ENCODE measurements around the gene TRIM23. TPM values are rescaled to one million over a fixed set of nuclear protein-coding genes. Genes with fewer than 3 reads are reported as not detected.
"Not testable (repeated sequence)": the region's sequence is repeated elsewhere in the genome, so short reads cannot be mapped to it uniquely, and the experiment has no call there.

Gene TRIM23
- total RNA-seq, 2 donors from 2014 or later: 9.6 to 10.3 TPM

DNA sequence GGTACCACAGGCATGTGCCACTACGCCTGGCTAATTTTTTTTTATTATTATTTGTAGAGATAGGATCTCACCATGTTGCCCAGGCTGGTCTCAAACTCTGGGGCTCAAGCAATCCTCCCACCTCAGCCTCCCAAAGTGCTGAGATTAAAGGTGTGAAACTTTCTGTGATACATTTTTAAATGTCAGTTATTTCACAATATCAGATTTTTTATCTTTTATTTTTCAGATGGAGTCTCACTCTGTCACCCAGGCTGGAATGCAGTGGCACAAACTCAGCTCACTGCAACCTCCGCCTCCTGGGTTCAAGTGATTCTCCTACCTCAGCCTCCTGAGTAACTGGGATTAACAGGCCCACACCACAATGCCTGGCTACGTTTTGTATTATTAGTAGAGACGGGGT, 2.2 kb downstream of the TRIM23 start:
- not testable (repeated sequence) for DNase-seq (ENCODE audit: low spot score); H3K27ac Mint-ChIP-seq; H3K27me3 Mint-ChIP-seq; H3K36me3 Mint-ChIP-seq; H3K4me3 Mint-ChIP-seq; ATAC-seq; H3K9me3 Mint-ChIP-seq
- H3K4me1 Mint-ChIP-seq (ENCODE audit: low read depth in 2 of 2): peaks cover 16 to 34% of the 10 kb centered on the region in 2 donors

DNA sequence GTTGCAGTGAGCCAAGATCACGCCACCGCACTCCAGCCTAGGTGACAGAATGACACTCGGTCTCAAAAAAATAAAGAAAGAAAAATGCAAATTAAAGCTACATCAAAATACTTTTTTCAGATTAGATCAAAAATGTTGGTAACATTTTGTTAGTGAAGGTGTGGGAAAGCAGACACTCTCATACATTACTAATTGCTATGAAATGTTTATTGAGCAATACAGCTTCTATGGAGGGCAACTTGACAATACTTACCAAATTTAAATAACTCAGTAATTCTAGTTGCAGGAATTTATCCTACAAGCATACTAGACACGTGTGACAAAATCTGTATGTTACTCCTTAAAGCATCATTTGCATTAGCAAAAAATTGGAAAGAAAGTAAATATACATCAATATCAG, 4.1 kb downstream of the TRIM23 start:
- ATAC-seq: no peak
- Mint-ChIP-seq H3K27ac (no peak overlapping the region), H3K27me3 (no peaks in the 10 kb centered on the region), H3K4me1 (ENCODE audit: low read depth in 2 of 2) (peaks cover 7 to 21% of the 10 kb centered on the region in 2 donors), H3K9me3 (no peaks in the 10 kb centered on the region), H3K36me3 (peaks cover under 1% of the 10 kb centered on the region), H3K4me3 (no peak overlapping the region)
- DNase-seq (ENCODE audit: low spot score): no peak

DNA sequence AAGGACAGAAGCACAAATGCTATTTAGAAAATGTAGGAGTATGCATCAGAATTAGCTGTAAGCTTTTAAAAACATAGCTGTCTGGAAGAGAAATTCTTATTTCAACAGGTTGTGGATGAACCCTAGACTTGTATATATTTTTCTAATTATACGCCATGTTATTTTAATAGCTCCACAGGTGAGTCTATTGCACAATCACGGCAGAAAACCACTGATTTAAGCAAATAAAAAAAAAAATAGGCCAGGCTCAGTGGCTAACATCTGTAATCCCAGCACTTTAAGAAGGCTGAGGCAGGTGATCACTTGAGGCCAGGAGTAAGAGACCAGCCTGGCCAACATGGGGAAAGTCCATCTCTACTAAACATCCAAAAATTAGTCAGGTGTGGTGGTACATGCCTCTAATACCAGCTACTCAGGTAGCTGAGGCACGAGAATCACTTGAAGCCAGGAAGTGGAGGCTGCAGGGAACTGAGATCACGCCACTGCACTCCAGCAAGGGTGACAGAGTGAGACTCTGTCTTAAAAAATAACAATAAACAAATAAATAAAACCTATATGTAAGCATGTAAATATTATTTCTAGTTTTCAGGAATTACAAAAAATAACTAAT, 11.7 kb downstream of the TRIM23 start:
- DNase-seq (ENCODE audit: low spot score) (no peak), ATAC-seq (no peak)
- no peaks in the 10 kb centered on the region for H3K9me3 Mint-ChIP-seq
- H3K4me3 Mint-ChIP-seq: no peak overlapping the region
- peaks cover 31% of the 10 kb centered on the region for H3K36me3 Mint-ChIP-seq
- H3K4me1 Mint-ChIP-seq (ENCODE audit: low read depth in 2 of 2): peaks cover 0 to 5% of the 10 kb centered on the region in 2 donors
- H3K27ac Mint-ChIP-seq: no peak overlapping the region
- H3K27me3 Mint-ChIP-seq: no peaks in the 10 kb centered on the region

DNA sequence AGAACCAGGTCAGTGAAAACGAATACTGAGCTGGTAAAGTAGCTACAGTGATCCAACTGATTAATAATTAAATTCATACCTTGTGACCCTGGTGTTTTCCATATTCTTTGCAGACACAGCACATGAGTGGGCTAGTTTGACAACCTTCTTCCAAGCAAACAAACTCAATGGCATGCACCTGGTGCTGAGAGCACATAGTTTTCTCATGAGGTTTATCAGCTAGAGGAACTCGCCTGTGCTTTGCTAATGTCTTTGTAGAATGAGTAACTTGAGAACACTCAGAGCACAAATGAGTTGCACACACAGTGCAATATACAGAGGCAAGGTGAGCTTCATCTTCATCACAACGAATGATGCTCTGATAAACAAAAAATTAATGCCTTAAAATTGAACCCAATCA, 12.6 kb downstream of the TRIM23 start:
- Mint-ChIP-seq H3K4me3 (no peak overlapping the region), H3K4me1 (ENCODE audit: low read depth in 2 of 2) (peaks cover under 1 to 7% of the 10 kb centered on the region in 2 donors), H3K27ac (no peak overlapping the region), H3K27me3 (no peaks in the 10 kb centered on the region), H3K36me3 (peaks cover 34% of the 10 kb centered on the region), H3K9me3 (no peaks in the 10 kb centered on the region)
- ATAC-seq (no peak), DNase-seq (ENCODE audit: low spot score) (no peak)

DNA sequence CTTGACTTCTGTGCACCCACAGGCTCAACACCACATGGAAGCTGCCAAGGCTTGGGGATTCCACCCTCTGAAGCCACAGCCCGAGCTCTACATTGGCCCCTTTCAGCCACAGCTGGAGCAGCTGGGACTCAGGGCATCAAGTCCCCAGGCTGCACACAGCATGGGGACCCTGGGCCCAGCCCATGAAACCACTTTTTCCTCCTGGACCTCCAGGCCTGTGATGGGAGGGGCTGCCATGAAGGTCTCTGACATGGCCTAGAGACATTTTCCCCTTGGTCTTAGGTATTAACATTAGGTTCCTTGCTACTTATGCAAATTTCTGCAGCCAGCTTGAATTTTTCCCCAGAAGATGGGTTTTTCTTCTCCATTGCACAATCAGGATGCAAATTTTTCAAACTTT, 22.4 kb downstream of the TRIM23 start:
- not testable (repeated sequence) for ATAC-seq; H3K27me3 Mint-ChIP-seq; H3K27ac Mint-ChIP-seq; H3K4me3 Mint-ChIP-seq; H3K9me3 Mint-ChIP-seq; DNase-seq (ENCODE audit: low spot score)
- Mint-ChIP-seq H3K36me3 (peaks cover 32% of the 10 kb centered on the region), H3K4me1 (ENCODE audit: low read depth in 2 of 2) (peaks cover 0 to 14% of the 10 kb centered on the region in 2 donors)

DNA sequence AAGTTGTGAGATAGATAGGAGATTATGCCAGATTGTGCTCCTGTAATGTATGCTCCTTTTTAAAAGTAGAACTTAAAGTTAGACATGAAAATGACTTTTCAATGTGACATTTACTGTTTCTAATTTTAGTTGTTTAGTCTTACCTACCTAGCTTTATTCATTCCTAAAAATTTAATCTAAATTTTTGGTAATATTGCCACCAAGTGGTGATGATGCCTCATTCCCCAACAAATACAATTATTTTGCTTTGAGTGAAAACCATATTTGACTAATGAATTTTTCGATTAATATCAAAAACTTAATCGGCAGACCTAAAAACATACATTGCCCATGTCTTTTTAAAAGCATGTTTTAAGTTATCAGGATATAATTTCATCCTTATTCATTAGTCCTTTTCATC, 35.4 kb downstream of the TRIM23 start:
- H3K27me3 Mint-ChIP-seq: no peaks in the 10 kb centered on the region
- no peak for ATAC-seq
- no peak for DNase-seq (ENCODE audit: low spot score)
- H3K36me3 Mint-ChIP-seq: peaks cover 20% of the 10 kb centered on the region
- no peak overlapping the region for H3K27ac Mint-ChIP-seq
- no peak overlapping the region for H3K4me3 Mint-ChIP-seq
- no peaks in the 10 kb centered on the region for H3K9me3 Mint-ChIP-seq
- H3K4me1 Mint-ChIP-seq (ENCODE audit: low read depth in 2 of 2): no peaks in the 10 kb centered on the region

DNA sequence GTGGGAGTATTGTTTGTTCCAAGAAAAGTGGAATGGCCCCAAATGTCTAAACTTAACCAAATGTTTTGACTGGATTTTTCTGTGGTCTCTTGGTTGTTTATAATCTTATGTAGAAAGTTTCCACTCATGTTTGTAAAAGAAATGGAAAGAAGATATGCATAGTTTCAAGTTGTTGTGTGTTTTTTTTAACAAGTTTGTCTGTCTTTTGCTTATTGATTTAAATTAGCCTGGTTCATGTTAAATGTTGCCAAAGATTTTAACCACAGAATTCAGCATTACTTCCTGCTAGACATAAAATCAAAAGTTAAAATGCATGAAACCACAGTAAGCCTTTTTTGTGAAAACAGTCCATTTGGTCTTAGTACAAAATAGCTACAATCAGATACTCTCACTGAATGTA, 47.0 kb downstream of the TRIM23 start:
- no peak for DNase-seq (ENCODE audit: low spot score)
- H3K4me1 Mint-ChIP-seq (ENCODE audit: low read depth in 2 of 2): peaks cover 15% of the 10 kb centered on the region in 2 donors
- H3K4me3 Mint-ChIP-seq: no peak overlapping the region
- no peaks in the 10 kb centered on the region for H3K9me3 Mint-ChIP-seq
- H3K27me3 Mint-ChIP-seq: no peaks in the 10 kb centered on the region
- no peak overlapping the region for H3K27ac Mint-ChIP-seq
- H3K36me3 Mint-ChIP-seq: peaks cover 21% of the 10 kb centered on the region
- no peak for ATAC-seq

DNA sequence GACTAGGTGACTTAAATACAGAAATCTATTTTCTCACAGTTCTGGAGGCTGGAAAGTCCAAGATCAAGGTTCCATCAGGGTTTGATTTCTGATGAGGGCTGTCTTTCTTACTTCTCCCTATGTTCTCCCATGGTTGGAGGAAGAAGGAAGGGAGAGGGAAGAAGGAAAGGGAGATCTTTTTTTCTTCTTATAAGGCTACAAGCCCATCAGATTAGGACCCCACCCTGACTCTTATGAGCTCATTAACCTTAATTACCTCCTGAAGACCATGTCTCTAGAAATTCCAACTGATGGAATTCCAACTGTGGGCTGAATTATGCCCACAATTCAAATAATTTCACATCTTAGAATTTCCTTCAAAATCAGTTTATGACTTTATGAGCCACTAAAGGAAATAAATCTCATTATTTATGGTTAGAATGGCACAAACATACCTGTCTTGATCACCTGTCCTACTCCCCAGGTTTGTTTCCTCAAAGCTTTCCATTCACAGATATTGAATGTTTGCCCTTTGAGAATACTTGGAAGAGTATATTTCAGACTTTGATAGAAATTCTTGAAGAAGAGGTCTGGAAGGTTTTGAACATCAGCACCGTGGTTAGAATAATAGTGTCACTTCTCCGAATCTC, 53.4 kb downstream of the TRIM23 start:
- Mint-ChIP-seq H3K4me3 (no peak overlapping the region), H3K4me1 (ENCODE audit: low read depth in 2 of 2) (peaks cover 15 to 18% of the 10 kb centered on the region in 2 donors), H3K27ac (no peak overlapping the region), H3K9me3 (no peaks in the 10 kb centered on the region), H3K36me3 (peaks cover 7% of the 10 kb centered on the region), H3K27me3 (no peaks in the 10 kb centered on the region)
- no peak for ATAC-seq
- DNase-seq (ENCODE audit: low spot score): no peak

DNA sequence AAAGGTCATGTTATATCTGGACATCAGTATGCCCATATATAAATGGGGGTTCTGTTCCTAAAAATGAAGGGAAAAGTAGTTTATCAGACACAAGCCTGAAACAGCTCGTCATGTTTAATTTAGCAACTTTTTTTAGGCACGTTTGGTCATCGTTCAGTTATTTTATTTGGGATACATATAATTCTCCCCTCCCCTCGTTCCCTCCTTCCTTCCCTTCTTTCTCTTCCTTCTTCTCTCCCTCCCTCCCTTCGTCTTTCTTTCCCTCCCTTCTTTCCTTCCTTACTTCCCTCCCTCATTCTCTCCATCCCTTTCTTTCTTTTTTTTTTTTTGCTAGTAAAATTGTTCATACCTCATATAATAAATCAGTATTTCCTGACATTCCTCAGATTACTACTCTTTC, 57.6 kb downstream of the TRIM23 start:
- Mint-ChIP-seq H3K27ac (no peak overlapping the region), H3K27me3 (no peaks in the 10 kb centered on the region), H3K4me3 (no peak overlapping the region), H3K9me3 (no peaks in the 10 kb centered on the region), H3K36me3 (peaks cover 4% of the 10 kb centered on the region), H3K4me1 (ENCODE audit: low read depth in 2 of 2) (peaks cover 30 to 47% of the 10 kb centered on the region in 2 donors)
- ATAC-seq (no peak), DNase-seq (ENCODE audit: low spot score) (no peak)

DNA sequence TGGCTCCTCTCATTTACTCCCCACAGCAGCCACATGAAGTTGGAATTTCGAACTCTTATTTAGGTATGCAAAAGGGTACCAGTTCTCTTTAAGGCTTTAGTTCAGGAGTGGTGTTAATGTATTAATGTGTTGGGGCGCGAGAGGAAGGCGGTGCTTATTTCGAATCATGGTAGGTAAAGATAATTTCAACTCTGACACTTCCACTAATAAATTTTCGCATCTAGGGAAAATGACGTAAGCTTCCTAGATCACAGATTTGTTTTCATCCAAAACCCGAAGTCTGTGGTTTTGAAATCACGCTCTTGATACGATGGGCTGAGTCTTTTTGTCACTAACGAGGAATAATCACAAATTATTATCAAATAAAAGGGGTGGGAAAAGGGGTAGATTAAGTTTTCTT, 60.4 kb downstream of the TRIM23 start:
- H3K36me3 Mint-ChIP-seq: peaks cover 5% of the 10 kb centered on the region
- no peaks in the 10 kb centered on the region for H3K9me3 Mint-ChIP-seq
- no peak for DNase-seq (ENCODE audit: low spot score)
- H3K27ac Mint-ChIP-seq: peak overlapping the region; percentile 92 to 94
- peaks cover 30 to 55% of the 10 kb centered on the region in 2 donors for H3K4me1 Mint-ChIP-seq (ENCODE audit: low read depth in 2 of 2)
- peak overlapping the region; percentile 97 for H3K4me3 Mint-ChIP-seq
- H3K27me3 Mint-ChIP-seq: no peaks in the 10 kb centered on the region
- ATAC-seq: no peak

DNA sequence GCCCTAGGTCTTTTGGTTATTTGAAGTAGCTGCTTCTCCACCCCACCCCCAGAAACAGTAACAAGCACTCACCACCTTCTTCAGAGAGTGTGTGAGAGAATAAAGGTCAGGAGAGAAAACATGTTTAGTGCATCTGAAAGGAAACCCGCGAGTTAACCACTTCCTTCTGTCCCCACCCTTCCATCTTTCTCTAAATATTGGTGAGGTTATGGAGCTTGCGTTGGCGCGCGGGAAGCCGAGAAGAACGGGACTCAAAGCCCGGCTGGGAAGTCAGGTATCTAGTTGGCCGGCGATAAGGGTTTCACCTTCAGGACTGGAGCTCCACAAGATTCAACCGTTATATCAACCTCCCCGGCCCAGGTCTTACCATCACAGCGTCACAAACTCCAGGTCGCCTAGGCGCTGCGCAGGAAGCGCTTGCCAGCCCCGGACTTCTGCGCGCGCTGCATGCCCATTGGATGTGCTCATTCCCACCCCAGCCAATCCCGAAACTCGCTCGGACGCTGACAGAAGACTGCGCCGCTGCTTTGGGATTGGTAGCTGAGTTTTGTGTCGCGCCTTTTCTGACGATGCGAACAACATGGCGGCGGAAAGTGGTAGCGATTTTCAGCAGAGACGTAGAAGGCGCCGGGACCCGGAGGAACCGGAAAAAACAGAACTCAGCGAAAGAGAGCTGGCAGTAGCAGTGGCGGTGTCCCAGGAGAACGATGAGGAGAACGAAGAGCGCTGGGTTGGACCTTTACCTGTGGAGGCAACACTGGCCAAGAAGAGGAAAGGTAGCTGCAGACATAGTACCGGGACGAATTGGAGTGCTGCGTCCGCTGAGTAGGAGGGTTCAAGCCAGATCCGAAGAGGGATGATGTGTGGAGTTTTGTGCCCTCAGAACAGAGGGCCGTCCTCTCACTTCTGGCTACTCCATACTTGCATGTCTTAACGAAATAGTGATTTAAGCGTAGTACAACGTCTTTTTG, 61.1 kb downstream of the TRIM23 start, which contains the start of the genes CENPK and PPWD1:
TSS of gene CENPK (minus strand) at position 438 of the 971 bp plus-strand sequence. CDS start 8,261 bp downstream, outside the sequence.
TSS of gene PPWD1 (plus strand) at position 566 of the 971 bp plus-strand sequence. CDS start at position 581, 15 bp downstream.
- Mint-ChIP-seq H3K4me3 (peak within 1 kb of the TSS; percentile 97), H3K36me3 (peaks cover 13% of the 10 kb centered on the region), H3K27me3 (no peaks in the 10 kb centered on the region), H3K9me3 (no peaks in the 10 kb centered on the region), H3K27ac (peak within 1 kb of the TSS; percentile 92 to 94), H3K4me1 (ENCODE audit: low read depth in 2 of 2) (peaks cover 30 to 62% of the 10 kb centered on the region in 2 donors)
- peak; percentile 96 for DNase-seq (ENCODE audit: low spot score)
- peak; percentile 100 for ATAC-seq

DNA sequence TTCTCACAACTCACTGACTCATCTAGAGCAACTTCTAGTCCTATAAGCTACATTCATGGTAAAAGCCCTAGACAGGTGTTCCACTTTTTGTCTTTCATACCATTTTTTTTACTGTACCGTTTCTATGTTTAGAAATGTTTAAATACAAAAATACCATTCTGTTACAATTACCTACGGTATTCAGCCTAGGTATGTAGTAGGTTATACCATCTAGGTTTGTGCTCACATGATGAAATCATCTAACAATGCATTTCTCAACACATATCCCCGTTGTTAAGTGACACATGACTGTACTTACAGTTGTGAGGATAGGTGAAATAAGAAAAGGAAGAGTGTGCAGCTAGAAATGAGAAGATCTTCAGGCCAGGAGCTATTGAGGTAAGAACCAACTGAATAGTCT, 67.4 kb downstream of the TRIM23 start:
- Mint-ChIP-seq H3K4me1 (ENCODE audit: low read depth in 2 of 2) (peaks cover 2 to 30% of the 10 kb centered on the region in 2 donors), H3K36me3 (peaks cover 36% of the 10 kb centered on the region), H3K27ac (no peak overlapping the region), H3K4me3 (no peak overlapping the region), H3K27me3 (no peaks in the 10 kb centered on the region), H3K9me3 (no peaks in the 10 kb centered on the region)
- no peak for DNase-seq (ENCODE audit: low spot score)
- ATAC-seq: no peak

DNA sequence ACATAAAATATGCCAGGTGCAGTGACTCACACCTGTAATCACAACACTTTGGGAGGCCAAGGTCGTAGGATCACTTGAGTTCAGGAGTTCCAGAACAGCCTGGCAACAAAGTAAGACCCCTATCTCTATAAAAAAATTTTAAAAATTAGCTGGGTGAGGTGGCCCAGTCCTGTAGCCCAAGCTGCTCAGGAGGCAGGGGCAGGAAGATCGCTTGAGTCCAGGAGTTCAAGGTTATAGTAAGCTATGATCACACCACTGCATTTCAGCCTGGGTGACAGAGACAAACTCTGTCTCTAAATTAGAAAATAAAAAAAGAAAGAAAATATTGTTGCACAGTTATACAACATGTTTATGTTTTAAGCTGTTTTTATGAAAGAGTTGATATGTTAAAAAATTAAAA, 68.0 kb downstream of the TRIM23 start:
- H3K27me3 Mint-ChIP-seq: no peaks in the 10 kb centered on the region
- DNase-seq (ENCODE audit: low spot score) (no peak), ATAC-seq (no peak)
- peaks cover 36% of the 10 kb centered on the region for H3K36me3 Mint-ChIP-seq
- peaks cover 2 to 25% of the 10 kb centered on the region in 2 donors for H3K4me1 Mint-ChIP-seq (ENCODE audit: low read depth in 2 of 2)
- H3K4me3 Mint-ChIP-seq: no peak overlapping the region
- H3K9me3 Mint-ChIP-seq: no peaks in the 10 kb centered on the region
- H3K27ac Mint-ChIP-seq: no peak overlapping the region

Data from natural killer cell treated with Interleukin-12 subunit alpha and Interleukin-12 subunit beta and Interleukin-15 and Interleukin-18, amount 100 ng/mL, for 72 hours (primary cell).